D341Med (cell line): Measurements from ENCODE around the gene ABCC4.

Experiments used
- DNase-seq: peaks from one replicate; pipeline ENCODE4 v3.0.0; 2012; ENCODE audit warnings: low spot score

Gene ABCC4

DNA sequence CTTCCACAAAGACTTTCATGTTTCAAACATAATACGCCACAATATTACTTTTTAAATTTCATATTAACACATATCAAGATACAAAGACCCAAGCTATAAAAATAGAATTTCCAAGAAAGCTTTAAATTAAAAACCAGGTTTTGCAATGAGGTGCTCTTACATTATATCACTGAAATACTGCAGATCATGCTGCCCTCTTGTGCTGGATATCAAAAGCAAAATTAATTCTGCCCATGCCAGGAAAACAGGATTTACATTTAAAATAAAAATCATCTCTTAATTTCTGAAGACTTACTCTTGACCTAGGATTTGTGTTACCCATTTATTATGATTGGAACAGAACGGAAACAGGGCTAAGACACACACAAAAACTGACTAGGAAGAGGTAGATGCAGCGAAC is 145.0 kb downstream of the ABCC4 start:
- no peak for DNase-seq

DNA sequence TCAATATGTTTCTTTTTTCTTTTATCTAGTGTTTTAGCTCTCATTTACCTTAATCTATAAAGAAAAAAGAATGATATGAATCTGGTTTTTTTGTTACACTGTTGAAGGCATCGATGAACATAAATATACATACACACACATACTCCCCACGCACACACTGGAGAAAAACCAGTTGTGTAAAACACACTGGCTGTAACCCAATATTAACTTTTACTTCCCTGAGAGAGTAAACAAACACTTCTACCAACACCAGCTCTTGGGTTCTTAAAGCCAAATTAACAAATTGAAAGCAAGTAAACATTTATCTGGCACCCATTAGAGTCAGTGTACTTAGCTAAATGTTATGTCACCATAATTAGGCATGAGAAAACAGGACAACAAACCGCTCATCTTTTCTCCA is 145.7 kb downstream of the ABCC4 start:
- no peak for DNase-seq

DNA sequence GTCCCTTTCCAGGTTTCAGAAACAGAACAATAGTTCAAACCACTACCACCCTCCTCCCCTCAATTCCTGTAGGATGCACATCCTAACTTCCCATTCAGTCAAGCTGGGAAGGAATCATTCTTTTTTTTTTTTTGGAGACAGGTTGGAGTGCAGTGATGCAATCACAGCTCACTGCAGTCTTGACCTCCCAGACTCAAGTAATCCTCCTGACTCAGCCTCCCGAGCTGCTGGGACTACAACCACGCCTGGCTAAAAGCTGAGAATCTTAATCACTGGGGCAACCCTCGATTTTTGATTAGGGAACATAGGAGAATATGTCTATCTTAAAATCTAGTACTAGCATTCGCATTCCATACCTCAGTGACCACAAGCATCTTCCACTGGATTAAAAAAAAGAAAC is 146.2 kb downstream of the ABCC4 start:
- DNase-seq: no peak

DNA sequence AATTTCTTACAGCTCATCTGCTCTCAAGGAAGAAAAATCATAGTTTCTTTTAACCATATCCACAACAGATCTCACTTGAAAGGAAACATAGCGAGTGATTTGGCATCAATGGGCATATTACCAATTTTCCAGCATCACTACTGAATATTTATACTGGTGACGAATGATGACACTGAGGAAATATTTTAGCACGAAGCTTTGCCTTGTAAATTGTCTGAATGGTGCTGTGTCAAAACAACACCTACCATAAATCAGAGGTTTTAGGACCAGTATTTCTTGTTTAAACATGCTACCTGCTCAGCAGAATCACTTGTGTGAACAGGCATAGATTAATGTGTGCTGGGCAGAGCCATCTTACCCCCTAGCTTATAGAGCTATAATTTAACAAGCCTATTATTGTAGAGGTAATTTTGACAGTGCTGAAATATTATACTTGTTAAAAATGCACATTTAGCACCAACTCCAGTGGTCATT is 146.8 kb downstream of the ABCC4 start:
- DNase-seq: no peak

DNA sequence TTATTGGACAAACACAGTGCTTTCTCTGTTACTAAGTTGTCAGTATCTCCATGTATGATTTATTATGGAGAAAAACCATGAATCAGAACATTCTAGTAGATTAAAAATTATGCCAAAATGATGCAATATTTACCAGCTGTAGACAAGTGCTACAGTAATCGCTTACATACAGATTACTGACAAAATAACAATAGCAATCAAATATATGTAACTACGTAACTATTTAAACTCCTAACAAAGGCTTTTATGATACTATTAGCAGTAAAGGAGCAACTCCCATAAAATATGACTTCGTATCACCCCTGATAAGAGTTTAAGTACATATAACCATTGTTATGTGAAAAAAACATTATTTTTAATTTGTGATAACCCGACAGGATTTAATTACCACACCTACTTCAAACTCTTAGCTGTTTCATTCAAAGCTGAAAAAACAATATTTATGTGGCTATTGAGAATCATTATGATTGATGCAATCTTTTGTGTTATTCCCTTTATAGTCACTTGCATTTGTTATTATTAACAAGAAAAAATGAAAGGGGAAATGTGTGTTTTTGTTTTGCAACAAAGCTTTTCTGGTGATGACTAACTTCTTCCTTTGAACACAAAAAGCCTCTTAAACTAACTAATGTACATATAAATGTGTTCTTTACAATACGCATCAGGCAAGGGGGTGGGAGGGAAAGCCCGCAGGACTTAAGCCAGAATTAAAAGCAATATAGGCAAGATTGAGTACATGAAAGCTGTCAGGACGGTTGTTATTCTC is 147.4 kb downstream of the ABCC4 start:
- no peak for DNase-seq

DNA sequence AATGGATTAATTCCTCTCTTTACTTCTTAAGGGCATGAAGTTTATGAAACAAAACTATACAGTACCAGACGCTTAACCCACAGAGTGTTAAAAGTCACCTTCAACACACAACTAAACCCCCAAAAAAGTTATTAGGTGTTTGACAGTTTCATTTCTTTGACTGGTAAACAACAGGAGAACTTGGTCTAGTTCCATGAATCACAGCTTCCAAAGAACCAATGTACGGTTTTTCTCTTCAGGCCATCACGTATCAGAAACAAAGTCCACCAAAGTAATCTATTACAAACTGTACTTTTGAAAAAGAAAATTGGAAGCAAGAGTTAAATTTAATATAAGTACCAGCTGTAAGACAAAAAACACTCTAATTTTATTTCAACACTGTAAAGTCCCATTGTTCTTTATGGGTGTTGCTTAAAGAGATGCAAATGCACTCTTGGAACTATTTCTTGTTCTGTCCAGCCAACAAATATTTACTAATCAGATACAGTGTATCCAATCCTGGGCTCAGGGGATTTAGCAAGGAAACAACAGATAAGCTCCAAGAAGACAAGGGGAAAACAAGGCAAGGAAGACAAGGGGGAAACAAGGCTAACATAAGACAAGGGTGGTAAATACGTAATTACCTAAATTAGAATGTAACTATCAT is 149.2 kb downstream of the ABCC4 start:
- no peak for DNase-seq

DNA sequence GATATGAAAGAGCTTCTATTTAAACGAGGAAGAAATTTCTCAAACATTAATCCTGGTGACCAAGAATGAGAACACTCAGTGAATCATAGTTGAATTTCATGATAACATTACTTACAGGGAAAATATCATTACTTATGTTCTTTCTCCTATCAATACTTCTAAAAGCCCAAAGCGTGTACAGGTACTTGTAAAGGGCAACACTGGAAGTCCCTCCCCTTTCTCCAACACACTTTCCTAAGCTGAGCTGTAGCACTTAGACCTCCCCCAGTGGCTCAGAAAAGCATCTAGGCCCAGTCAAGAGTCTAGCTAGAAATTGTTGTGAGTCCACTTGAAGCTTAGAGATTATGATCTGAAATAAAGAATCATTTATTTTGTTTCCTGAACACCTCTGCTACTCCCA is 150.7 kb downstream of the ABCC4 start:
- no peak for DNase-seq

DNA sequence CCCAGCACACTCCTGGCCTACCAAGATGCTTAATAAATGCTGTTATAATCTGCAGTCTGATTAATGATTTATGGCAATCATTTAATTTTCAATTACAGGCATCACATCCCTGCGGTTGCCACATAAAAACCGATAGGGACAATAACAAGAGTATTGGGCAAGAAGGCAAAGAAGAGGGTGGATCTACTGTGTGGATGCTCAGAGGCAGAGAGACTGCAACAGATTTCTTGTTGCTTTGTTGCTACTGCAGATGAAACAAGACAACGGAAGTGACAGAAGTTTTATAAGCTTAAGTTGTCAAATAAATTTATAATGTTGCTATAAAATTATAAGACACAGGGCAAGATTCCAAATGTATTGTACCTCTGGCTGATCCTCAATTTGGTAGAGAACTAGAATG is 154.8 kb downstream of the ABCC4 start:
- no peak for DNase-seq

DNA sequence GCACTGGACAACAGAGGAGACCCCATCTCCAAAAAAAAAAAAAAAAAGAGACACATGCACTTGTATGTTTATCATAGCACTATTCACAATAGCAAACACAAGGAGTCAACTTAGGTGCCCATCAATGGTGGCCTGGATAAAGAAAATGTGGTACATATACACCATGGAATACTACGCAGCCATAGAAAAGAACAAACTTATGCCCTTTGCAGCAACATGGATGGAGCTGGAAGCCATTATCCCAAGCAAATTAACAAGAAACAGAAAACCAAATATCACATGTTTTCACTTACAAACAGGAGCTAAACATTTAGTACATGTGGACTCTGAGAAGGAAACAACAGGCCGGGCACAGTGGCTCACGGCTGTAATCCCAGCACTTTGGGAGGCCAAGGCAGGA is 155.7 kb downstream of the ABCC4 start:
- no peak for DNase-seq

DNA sequence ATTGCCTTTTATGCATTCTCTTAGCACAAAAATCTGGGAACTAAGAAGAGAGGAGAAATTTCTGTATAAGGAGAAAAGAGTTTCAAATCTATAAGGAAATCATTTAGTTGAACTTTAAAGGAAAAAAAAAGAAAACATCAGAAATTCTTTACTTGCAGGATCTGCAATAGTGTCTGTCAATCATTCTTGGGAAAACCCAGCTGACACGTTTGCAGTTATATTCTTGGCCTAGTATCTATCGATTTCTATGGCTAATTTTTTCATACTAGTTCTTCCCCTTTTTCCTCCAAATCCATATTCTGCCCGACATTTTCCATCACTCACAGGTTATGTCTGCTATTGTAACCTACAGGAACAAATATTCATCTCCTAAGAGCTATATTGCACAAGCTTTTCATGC is 160.7 kb downstream of the ABCC4 start:
- DNase-seq: no peak

DNA sequence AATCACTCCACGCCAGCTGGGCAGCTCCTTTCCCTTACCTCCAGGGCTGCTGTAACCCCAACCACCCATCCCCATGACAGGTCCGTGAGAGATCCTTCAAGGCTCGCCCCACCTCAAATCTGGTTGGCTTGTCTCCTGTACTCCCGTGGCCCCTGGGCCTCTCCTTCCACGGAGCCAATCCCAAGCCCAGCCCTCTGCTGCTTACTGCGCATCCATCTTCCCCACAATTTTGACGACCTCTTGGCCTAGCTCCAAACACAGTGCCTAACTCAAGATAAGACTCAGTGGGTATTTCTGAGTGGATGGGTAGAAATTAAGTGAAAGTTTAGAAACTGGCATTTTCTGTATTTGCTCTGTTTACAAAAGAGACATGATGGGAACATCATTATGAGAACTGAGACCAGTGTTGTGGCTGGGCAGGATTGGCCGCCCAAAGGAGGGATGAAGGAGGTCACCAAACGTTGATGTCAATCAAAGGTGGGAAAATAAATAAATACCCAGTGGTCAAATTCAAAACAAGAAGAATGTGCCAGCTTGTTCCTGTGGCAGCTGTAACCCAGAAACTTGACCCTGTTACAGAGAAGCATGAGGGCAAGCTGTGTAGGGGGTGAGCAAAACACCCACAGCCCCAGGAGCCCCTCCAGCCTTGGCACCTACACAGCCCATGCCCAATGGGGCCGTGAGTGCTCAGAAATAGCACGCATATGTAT is 162.2 kb downstream of the ABCC4 start:
- no peak for DNase-seq

DNA sequence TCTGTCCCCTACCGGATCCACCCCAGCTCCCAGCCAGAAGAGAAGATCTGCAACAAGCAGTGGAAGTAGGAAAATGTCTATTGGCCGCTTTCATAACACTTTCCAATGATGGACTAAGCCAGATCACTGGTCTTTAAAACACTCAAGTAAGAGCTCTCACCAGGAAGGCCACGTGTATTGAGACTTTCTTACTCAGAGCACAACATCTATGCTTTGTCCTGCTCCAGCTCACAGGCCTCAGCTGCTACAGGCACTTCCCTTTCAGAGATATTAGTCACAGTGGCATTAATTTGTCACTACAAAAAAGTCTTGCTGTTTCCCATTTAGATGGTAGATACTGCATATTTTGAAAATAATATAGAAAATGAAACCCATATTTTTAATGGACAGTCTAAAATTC is 164.2 kb downstream of the ABCC4 start:
- no peak for DNase-seq

DNA sequence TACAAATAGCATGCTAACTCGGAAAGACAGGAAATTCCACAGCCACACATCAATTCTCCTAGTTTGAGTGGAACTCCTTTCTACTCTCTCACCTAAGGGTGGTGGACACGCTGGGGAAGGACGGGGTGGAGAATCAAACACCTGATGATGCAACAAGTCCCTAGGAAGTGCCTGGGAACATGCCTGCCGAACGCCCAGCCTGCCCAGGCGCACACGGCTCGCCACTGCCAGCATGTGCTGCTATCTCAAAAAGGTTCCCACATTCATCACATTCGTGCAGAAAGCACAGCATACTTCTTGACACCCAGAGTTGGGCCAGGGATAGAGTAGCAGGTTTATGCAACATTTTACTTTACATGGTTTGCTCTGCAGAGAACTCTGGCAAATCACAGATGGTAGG is 164.6 kb downstream of the ABCC4 start:
- DNase-seq: no peak

DNA sequence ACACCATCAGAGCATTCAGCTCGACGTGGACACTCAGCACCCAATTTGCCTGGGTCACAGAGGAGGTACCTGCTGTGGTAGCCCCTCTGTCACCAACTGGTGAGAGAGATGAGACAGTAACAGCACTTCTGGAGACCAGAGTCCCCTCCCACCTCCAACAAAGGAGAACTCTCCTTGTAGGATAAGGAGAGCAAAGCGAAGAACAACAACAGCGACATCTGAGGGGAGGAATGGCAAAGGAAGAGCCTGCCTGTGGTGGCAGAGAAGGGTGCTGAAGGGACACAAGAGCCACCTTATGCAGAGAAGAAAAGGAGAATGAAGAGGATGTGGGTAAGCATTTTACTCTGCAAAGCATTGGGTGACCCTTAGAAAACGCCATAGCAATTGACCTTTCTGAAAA is 167.8 kb downstream of the ABCC4 start:
- no peak for DNase-seq

DNA sequence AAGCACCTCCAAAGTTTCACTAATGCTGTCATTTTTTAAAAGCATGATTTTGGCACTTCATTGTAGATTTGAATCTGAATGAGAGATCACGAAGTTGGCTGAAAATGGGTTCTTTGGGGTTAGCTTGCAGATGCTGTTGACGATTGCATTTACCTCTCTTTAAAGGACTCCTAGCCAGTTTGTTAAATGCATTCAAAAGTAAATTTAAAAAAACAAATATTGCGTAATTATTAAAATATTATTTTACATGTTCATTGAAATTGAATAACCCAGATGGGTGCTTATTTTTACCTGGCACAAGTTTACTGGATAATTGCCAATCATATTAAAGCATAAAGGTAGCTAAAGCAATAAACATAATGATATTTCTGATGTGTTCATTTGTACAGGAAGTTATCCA is 172.2 kb downstream of the ABCC4 start:
- no peak for DNase-seq

DNA sequence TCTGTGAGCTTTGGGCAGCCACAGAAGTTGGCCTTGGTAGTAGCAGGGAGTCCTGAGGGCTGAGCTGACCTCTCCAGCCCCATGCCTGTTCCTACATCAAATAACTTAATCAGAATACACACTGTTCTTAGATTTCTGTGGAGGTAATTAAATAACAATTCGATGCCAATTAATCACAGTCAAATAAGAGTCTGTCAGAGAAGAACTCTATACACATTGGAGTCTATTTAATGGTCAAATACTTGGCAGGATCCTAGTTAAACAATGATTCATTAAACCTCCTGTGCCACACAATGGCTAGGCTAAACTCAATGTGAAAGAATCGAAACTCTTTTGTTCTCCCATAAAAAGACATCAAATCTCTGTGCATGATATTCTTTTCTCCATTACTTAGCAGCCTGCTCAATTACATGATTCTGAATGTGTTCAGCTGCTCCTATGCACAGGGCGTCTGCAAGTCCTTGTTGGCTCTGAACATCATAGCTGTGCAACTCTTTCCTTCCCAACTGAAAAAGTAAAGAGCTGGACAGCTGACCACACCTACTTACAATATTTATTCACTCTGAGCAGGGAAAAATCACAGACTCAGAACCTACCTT is 173.1 kb downstream of the ABCC4 start:
- DNase-seq: no peak

DNA sequence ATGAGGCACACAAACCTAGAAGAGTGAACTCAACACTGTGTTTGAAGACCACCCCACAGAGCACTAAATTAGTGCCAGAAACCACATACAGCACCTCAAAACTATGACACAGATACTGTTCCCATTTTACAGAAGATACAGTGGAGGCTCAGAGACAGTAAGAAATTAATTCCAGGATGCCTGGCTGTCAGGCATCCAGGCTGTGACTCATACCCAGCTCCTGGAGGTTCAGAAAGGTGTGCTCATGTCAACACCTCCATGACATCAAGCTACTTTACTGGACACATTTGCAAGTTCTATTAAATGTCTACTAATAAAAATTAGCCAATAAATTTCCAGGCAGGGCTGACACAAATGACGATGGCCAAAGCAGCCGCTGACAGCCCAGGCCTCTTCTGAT is 176.3 kb downstream of the ABCC4 start:
- DNase-seq: no peak

DNA sequence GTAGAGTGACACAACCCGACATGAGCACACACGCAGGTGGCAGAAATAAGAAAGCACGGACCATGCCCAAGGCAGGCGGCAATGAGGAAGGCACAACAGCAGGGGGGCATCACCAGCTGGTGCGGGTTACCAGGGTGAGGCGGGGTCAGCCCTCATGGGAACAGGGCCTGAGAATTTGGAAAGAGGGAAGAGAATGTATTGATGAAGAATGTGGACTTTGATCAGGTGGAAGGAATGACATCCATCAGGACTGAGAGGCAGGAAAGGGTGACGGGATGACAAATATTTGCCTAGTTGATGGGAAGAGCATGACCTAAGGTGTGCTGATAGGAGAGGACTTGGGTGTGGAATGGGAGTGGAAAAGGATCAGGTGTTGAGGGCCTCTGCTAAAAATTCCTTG is 177.5 kb downstream of the ABCC4 start:
- DNase-seq: no peak

DNA sequence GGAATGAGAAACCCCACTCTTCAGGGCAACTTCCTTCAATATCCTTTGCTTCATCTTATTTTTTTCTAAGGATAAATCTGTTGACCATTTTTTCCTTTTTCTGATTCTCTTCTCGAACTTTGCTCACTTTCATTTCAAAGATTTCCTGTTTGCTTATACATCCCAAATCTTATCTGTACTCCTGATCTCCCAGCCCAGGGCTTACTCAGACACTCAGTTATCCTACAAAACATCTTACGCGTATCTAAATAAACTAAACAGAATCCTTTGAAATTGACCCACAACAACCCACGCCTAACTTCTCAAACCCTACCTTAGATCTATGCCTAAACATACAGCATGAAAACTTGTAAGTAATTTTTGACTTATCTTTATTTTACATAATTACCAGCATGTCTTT is 179.2 kb downstream of the ABCC4 start:
- no peak for DNase-seq

DNA sequence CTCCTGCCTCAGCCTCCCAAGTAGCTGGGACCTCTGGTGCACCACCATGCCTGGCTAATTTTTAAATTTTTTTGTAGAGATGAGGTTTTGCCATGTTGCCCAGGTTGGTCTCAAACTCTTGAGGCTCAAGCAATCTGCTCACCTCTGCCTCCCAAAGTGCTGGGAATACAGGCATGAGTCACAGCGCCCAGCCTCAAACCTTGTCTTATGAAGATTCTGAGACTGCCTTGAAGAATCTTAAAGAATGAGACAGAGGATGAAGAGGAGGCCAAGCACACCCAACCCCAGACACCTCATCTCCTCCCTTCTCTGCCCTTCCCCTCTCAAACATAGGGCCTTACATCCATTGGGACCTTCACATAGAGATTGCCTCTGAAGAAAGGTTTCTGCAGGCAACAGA is 179.7 kb downstream of the ABCC4 start:
- no peak for DNase-seq

DNA sequence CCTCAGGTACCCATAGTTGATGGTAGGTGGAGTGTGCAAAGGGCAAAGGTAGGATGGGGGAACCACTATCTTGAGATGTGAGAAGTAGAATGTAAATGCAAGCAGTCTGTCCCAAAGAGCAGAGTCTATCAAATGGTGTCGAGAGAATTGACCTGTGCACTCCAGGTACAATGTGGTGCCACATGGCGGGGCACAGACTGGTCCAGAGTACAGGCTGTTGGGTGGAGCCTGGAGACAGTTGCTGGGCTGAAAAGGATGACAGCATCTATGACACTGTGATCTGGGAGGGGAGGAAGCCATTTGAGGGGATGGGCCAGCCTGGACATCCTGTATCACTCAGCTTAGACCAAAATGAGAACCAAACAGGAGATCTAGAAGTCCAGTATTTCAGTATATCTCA is 180.6 kb downstream of the ABCC4 start:
- no peak for DNase-seq

DNA sequence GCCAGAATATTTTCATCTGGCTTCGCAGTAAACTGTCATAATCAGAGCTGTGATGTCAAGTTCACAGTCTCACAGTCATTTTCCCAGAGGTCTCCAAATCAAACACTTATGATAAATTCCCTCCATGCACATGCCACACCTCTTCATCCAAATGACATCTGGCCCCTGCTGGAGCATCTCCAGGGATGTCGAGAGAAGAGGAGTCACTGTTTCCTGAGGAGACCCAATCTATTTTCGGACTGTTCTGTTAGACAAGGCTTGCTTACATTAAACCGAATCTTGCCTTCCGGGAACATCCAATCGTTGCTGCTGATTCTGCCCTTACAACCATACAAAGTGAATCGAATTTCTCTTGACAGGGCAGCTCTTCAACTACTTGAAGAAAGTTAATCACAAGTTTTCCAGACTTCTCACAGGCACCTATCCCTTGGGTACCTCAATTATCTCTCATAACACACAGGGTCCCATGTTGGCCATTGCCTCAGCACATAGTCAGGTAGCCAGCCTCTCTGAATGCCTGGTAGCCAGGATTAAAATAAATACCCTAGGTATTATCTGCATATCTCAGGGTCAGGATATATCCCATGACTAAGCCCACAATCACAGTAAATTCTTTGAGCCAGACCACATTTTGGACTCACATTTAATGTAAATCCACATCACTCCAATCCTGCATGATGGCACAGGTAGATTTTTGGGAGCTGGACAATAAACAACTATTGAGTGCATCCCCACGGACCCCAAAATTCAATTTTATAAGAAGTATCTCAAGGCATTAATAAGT is 182.5 kb downstream of the ABCC4 start:
- no peak for DNase-seq
